ENCODE measurements around the gene PLEKHG5. TPM values are rescaled to one million over a fixed set of nuclear protein-coding genes. Genes with fewer than 3 reads are reported as not detected.

PLEKHG5 gene
- total RNA-seq, 1 experiment from 2014 or later: 32.3 TPM

DNA sequence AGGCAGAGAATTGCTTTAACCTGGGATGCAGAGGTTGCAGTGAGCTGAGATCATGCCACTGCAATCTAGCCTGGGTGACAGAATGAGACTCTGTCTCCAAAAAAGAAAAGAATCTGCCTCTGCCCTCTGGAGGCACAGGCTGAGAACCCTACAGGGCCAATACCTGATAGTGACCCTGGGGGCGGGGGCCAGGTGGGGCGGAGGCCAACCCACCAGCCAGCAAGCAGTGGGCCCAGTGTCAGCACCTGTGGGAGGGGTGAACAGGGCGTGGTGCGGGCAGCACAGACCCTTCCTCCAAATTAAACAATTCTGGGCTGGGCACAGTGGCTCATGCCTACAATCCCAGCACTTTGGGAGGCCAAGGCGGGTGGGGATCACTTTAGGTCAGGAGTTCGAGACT, 19.0 kb upstream of the PLEKHG5 start:
- no TSS peak for BruUV-seq (replicated peaks)
- Mint-ChIP-seq H3K4me3 (ENCODE audit: unreplicated experiment) (no peak overlapping the region), H3K27me3 (ENCODE audit: insufficient read depth, unreplicated experiment) (no peaks in the 10 kb centered on the region), H3K4me1 (ENCODE audit: insufficient read depth, unreplicated experiment) (no peaks in the 10 kb centered on the region), H3K36me3 (ENCODE audit: insufficient read depth, unreplicated experiment) (no peaks in the 10 kb centered on the region), H3K27ac (ENCODE audit: low read depth, unreplicated experiment) (no peak overlapping the region), H3K9me3 (ENCODE audit: unreplicated experiment) (no peaks in the 10 kb centered on the region)
- intact Hi-C loops (cut with micrococcal nuclease): no loop called here
- CTCF ChIA-PET: interaction anchor here (0.6 kb wide), 1 partner anchor 12 kb away, joined by 3 read pairs; no protein-coding TSS in a partner anchor
- TF ChIP-seq, protein P1, sequence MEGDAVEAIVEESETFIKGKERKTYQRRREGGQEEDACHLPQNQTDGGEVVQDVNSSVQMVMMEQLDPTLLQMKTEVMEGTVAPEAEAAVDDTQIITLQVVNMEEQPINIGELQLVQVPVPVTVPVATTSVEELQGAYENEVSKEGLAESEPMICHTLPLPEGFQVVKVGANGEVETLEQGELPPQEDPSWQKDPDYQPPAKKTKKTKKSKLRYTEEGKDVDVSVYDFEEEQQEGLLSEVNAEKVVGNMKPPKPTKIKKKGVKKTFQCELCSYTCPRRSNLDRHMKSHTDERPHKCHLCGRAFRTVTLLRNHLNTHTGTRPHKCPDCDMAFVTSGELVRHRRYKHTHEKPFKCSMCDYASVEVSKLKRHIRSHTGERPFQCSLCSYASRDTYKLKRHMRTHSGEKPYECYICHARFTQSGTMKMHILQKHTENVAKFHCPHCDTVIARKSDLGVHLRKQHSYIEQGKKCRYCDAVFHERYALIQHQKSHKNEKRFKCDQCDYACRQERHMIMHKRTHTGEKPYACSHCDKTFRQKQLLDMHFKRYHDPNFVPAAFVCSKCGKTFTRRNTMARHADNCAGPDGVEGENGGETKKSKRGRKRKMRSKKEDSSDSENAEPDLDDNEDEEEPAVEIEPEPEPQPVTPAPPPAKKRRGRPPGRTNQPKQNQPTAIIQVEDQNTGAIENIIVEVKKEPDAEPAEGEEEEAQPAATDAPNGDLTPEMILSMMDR (IDR thresholded peaks at IDR 0.05; ENCODE audit: unreplicated experiment): no peak
- DNase-seq (ENCODE audit: unreplicated experiment): no peak
- POLR2A ChIA-PET: interaction anchor here (0.9 kb wide), 1 partner anchor 11 kb away, joined by 3 read pairs; no protein-coding TSS in a partner anchor

DNA sequence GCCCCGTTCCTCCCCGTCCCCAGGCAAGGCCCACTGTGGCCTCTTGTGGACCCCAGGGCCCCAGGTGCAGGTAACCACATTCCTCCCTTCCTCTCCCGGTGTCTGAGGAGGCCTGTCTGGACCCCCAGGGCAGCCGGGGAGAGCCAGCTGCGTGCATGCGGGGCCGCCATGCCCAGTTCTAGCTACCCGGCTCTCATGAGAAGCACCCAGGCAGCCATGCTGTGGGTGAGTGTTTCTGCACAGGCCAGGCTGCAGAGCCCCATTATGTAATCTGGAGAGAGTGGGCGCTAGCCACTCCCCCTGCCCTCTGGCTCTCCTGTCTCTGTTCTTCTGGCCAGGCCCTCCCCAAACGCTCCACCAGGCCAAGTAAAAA, 18.4 kb upstream of the PLEKHG5 start:
- ChIA-PET POLR2A (interaction anchor here (0.9 kb wide), 1 partner anchor 11 kb away, joined by 3 read pairs; no protein-coding TSS in a partner anchor), CTCF (interaction anchor here (0.6 kb wide), 2 partner anchors 12 to 13 kb away, joined by 3 read pairs; no protein-coding TSS in a partner anchor)
- Mint-ChIP-seq H3K9me3 (ENCODE audit: unreplicated experiment) (no peaks in the 10 kb centered on the region), H3K27ac (ENCODE audit: low read depth, unreplicated experiment) (no peak overlapping the region), H3K36me3 (ENCODE audit: insufficient read depth, unreplicated experiment) (no peaks in the 10 kb centered on the region), H3K4me1 (ENCODE audit: insufficient read depth, unreplicated experiment) (no peaks in the 10 kb centered on the region), H3K27me3 (ENCODE audit: insufficient read depth, unreplicated experiment) (no peaks in the 10 kb centered on the region), H3K4me3 (ENCODE audit: unreplicated experiment) (no peak overlapping the region)
- no peak for DNase-seq (ENCODE audit: unreplicated experiment)
- no TSS peak for BruUV-seq (replicated peaks)
- TF ChIP-seq, protein P1 (IDR thresholded peaks at IDR 0.05; ENCODE audit: unreplicated experiment): no peak
- intact Hi-C loops (cut with micrococcal nuclease): no loop called here

DNA sequence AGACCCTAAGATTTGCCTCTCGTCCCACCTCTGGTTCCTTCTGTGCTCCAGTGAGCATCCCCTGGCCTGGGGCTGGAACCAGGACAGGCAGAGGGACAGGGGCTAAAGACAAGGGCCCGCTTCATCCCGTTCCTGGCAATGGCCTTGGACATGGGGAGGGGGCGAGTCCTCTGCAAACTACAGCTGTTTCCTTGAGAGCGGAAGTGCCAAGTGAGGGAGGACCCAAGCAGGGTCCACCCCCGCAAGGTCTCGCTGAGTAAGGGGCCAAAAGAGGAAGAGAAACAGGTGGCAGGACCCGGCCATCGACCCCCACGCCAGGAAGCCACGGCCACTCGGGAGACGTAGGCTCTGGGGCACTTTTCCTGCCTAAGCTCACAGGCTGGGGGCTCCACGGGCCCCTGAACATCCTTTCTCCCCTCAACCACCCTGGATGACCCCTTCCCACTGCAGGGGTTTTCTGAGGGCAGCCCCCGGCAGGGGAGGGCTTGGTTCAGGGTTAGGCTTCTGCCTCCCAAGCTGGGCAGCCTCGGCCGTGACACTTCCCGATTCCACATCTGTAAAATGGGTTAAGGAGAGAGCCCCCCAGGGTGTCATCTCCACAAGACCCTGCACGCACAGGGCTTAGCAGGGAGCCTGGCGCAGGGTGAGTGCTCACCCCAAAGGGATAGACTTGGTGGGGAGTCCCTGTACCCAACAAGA, 17.9 kb upstream of the PLEKHG5 start:
- Mint-ChIP-seq H3K4me1 (ENCODE audit: insufficient read depth, unreplicated experiment) (no peaks in the 10 kb centered on the region), H3K4me3 (ENCODE audit: unreplicated experiment) (no peak overlapping the region), H3K36me3 (ENCODE audit: insufficient read depth, unreplicated experiment) (no peaks in the 10 kb centered on the region), H3K27ac (ENCODE audit: low read depth, unreplicated experiment) (no peak overlapping the region), H3K9me3 (ENCODE audit: unreplicated experiment) (no peaks in the 10 kb centered on the region), H3K27me3 (ENCODE audit: insufficient read depth, unreplicated experiment) (no peaks in the 10 kb centered on the region)
- intact Hi-C loops (cut with micrococcal nuclease): no loop called here
- no peak for DNase-seq (ENCODE audit: unreplicated experiment)
- TF ChIP-seq, protein P1 (IDR thresholded peaks at IDR 0.05; ENCODE audit: unreplicated experiment): no peak
- POLR2A ChIA-PET: no interaction called here
- no TSS peak for BruUV-seq (replicated peaks)
- CTCF ChIA-PET: interaction anchor here (0.6 kb wide), 2 partner anchors 12 to 108 kb away, joined by 3 read pairs; no protein-coding TSS in a partner anchor

DNA sequence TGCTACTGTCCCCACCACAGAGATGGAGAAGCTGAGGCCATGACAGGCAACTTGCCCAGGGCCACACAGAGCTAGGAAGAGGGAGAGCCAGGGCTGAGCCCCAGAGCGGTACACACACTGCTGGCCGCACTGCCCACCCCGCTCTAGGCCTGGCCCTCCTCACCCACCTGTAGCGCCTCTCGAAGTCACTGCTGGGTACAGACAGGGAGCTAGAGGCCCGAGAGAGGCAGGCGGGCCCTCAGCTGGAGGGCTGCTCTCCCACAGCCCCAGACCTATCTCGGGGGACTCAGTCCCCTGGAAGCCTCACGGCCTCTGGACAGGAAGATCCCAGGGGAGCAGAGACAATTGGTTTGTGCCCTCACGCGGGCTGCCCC, 17.3 kb upstream of the PLEKHG5 start:
- CTCF ChIA-PET: interaction anchor here (0.6 kb wide), 1 partner anchor 109 kb away, joined by 3 read pairs; no protein-coding TSS in a partner anchor
- Mint-ChIP-seq H3K27me3 (ENCODE audit: insufficient read depth, unreplicated experiment) (no peaks in the 10 kb centered on the region), H3K9me3 (ENCODE audit: unreplicated experiment) (no peaks in the 10 kb centered on the region), H3K4me1 (ENCODE audit: insufficient read depth, unreplicated experiment) (no peaks in the 10 kb centered on the region), H3K4me3 (ENCODE audit: unreplicated experiment) (no peak overlapping the region), H3K36me3 (ENCODE audit: insufficient read depth, unreplicated experiment) (no peaks in the 10 kb centered on the region), H3K27ac (ENCODE audit: low read depth, unreplicated experiment) (no peak overlapping the region)
- POLR2A ChIA-PET: interaction anchor here (0.7 kb wide), 1 partner anchor 11 kb away, joined by 3 read pairs; no protein-coding TSS in a partner anchor
- DNase-seq (ENCODE audit: unreplicated experiment): no peak
- intact Hi-C loops (cut with micrococcal nuclease): no loop called here
- TF ChIP-seq, protein P1 (IDR thresholded peaks at IDR 0.05; ENCODE audit: unreplicated experiment): no peak
- no TSS peak for BruUV-seq (replicated peaks)
